ENCODE results near the gene OMA1. TPM values are rescaled to one million over a fixed set of nuclear protein-coding genes. Genes with fewer than 3 reads are reported as not detected.
A peak's percentile ranks its signal among the peaks of the same experiment; 100 is the strongest.
"Not testable (repeated sequence)": the region's sequence is repeated elsewhere in the genome, so short reads cannot be mapped to it uniquely, and the experiment has no call there.

Gene OMA1
- total and polyA plus RNA-seq, 2 donors from 2014 or later = 24.8 to 42.6 TPM

GRCh38 chr1:58538821-58539220 is 7.7 kb downstream of the OMA1 start:
- Histone ChIP-seq H3K27ac (ENCODE audit: low read depth in 2 of 2, low read length in 2 of 2) (no peak overlapping the region), H3K4me3 (ENCODE audit: low read length in 3 of 3) (no peak overlapping the region), H3K36me3 (ENCODE audit: control insufficient read depth in 2 of 3, insufficient read depth in 3 of 3, low read length in 3 of 3) (no peaks in the 10 kb centered on the region), H3K4me1 (ENCODE audit: control insufficient read depth in 2 of 3, insufficient read depth in 2 of 3, low read depth in 1 of 3, low read length in 3 of 3) (no peaks in the 10 kb centered on the region), H3K9ac (ENCODE audit: low read length in 3 of 3) (no peak overlapping the region), H3K9me3 (ENCODE audit: control insufficient read depth in 2 of 3, insufficient read depth in 1 of 3, low read length in 3 of 3) (no peaks in the 10 kb centered on the region), H3K27me3 (ENCODE audit: control insufficient read depth, insufficient read depth, low read length) (no peaks in the 10 kb centered on the region)
- intact Hi-C loops (cut with DNase I) = no loop called here
- FAIRE-seq (no peak), DNase-seq (no peak)
- TF ChIP-seq CTCF (IDR thresholded peaks at IDR 0.05; ENCODE audit: borderline replicate concordance, extremely low read depth, insufficient read depth) = no peak

DNA sequence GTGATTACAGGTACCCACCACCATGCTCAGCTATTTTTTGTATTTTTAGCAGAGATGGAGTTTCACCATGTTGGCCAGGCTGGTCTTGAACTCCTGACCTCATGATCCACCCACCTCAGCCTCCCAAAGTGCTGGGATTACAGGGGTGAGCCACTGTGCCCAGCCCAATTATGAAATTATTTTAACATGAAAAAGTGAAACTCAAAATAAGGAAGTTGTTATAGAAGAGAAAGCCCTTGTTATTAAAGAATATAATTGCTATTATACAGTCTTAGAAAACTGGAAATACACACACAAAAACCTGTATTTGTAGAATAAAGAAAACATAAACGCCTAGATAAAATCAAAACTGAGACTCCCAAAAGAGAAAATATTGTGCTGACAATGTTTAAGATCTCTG is 14.7 kb downstream of the OMA1 start:
- H3K27ac ChIP-seq (ENCODE audit: low read depth in 2 of 2, low read length in 2 of 2); FAIRE-seq; H3K36me3 ChIP-seq (ENCODE audit: control insufficient read depth in 2 of 3, insufficient read depth in 3 of 3, low read length in 3 of 3); H3K27me3 ChIP-seq (ENCODE audit: control insufficient read depth, insufficient read depth, low read length); DNase-seq; H3K4me3 ChIP-seq (ENCODE audit: low read length in 3 of 3); H3K9ac ChIP-seq (ENCODE audit: low read length in 3 of 3); intact Hi-C loops (cut with DNase I); H3K9me3 ChIP-seq (ENCODE audit: control insufficient read depth in 2 of 3, insufficient read depth in 1 of 3, low read length in 3 of 3); H3K4me1 ChIP-seq (ENCODE audit: control insufficient read depth in 2 of 3, insufficient read depth in 2 of 3, low read depth in 1 of 3, low read length in 3 of 3): not testable (repeated sequence)

DNA sequence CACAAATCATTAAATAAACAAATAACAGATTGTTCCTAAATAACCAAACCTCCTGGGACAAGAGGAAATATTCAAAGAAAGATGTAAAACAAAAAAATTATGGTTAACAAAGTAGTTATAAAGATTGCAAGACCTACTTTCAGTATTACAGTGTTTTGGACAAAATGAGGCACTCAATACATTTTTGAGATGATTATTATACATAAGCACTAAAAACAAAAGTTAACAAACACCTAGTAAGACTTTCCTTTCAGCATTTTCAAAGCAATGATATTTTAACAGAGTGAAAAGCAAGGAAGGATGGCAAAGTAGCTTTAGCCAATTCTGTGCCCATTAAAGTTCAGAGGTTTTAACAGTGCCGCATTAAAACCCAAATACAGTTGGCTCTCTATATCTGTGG is 17.2 kb downstream of the OMA1 start:
- Histone ChIP-seq H3K9me3 (ENCODE audit: control insufficient read depth in 2 of 3, insufficient read depth in 1 of 3, low read length in 3 of 3) (no peaks in the 10 kb centered on the region), H3K27me3 (ENCODE audit: control insufficient read depth, insufficient read depth, low read length) (no peaks in the 10 kb centered on the region), H3K9ac (ENCODE audit: low read length in 3 of 3) (no peak overlapping the region), H3K36me3 (ENCODE audit: control insufficient read depth in 2 of 3, insufficient read depth in 3 of 3, low read length in 3 of 3) (no peaks in the 10 kb centered on the region), H3K27ac (ENCODE audit: low read depth in 2 of 2, low read length in 2 of 2) (no peak overlapping the region), H3K4me3 (ENCODE audit: low read length in 3 of 3) (no peak overlapping the region), H3K4me1 (ENCODE audit: control insufficient read depth in 2 of 3, insufficient read depth in 2 of 3, low read depth in 1 of 3, low read length in 3 of 3) (no peaks in the 10 kb centered on the region)
- TF ChIP-seq CTCF (IDR thresholded peaks at IDR 0.05; ENCODE audit: borderline replicate concordance, extremely low read depth, insufficient read depth) = no peak
- no peak for FAIRE-seq
- no peak for DNase-seq
- intact Hi-C loops (cut with DNase I) = no loop called here

DNA sequence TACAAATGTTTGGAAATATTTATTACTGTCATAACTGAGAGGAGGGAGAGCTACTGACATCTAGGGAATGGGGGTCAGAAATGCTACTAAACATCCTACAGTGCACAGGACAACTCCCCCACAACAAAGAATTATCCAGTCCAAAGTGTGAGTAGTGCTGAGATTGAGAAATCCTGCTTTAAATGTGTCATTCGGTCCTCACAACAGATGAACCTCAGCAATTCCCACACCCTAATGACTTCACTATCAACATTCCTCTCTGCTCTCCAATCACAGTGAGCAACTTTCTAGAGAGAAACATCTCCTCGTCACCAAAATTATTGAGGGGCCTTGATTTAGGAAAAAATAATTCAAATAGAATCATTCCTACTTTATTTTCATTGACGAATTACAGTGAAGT is 18.0 kb downstream of the OMA1 start:
- no peak for TF ChIP-seq CTCF (IDR thresholded peaks at IDR 0.05; ENCODE audit: borderline replicate concordance, extremely low read depth, insufficient read depth)
- H3K4me3 ChIP-seq (ENCODE audit: low read length in 3 of 3) = no peak overlapping the region
- H3K36me3 ChIP-seq (ENCODE audit: control insufficient read depth in 2 of 3, insufficient read depth in 3 of 3, low read length in 3 of 3) = no peaks in the 10 kb centered on the region
- H3K9me3 ChIP-seq (ENCODE audit: control insufficient read depth in 2 of 3, insufficient read depth in 1 of 3, low read length in 3 of 3) = no peaks in the 10 kb centered on the region
- FAIRE-seq (no peak), DNase-seq (peak in 2 of 5 donors; percentile 7 to 49)
- H3K4me1 ChIP-seq (ENCODE audit: control insufficient read depth in 2 of 3, insufficient read depth in 2 of 3, low read depth in 1 of 3, low read length in 3 of 3) = no peaks in the 10 kb centered on the region
- intact Hi-C loops (cut with DNase I) = no loop called here
- no peaks in the 10 kb centered on the region for H3K27me3 ChIP-seq (ENCODE audit: control insufficient read depth, insufficient read depth, low read length)
- H3K27ac ChIP-seq (ENCODE audit: low read depth in 2 of 2, low read length in 2 of 2) = no peak overlapping the region
- no peak overlapping the region for H3K9ac ChIP-seq (ENCODE audit: low read length in 3 of 3)

All from kidney (tissue), 14 donors.